ENCODE data around the gene ANKRD42. TPM values are rescaled to one million over a fixed set of nuclear protein-coding genes. Genes with fewer than 3 reads are reported as not detected.

ANKRD42 gene
- total and polyA plus RNA-seq, 2 of the 8 experiments (the other 6 are each of a cell fraction or from before 2014, with no cell fraction given), result 2.0 to 5.5 TPM

DNA sequence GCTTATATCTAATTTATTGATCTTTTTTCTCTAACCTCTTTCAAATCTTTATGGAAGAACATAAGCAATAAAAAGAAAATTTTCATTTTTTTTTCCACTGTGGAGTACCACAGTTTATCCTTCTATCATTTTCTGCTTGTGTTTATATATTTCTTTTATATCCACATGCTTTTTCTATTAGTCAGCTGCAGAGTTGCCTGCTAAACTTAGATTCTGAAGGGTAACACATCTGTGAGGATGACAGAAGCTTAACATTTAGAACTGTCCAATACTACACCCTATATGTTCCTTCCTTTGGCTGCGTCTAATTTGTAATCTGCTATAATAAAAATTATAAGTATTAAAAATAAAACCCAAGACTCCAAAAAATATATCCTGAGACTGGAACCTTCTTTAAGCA, 71.8 kb downstream of the ANKRD42 start:
- Histone ChIP-seq H3K27ac (ENCODE audit: low read depth, low read length) (no peak overlapping the region), H4K91ac (replicated peaks; ENCODE audit: insufficient read length, low read length) (no peak overlapping the region), H3K18ac (ENCODE audit: extremely low read depth, low read length) (no peak overlapping the region), H3K4me2 (ENCODE audit: insufficient read depth in 1 of 2, low read depth in 2 of 2, low read length in 2 of 2) (no peak overlapping the region), H2BK12ac (ENCODE audit: low read depth, low read length) (no peak overlapping the region), H2AK5ac (ENCODE audit: low read depth, low read length) (no peak overlapping the region), H2AFZ (ENCODE audit: low read length) (no peak overlapping the region), H3K23me2 (ENCODE audit: low read depth, low read length) (no peaks in the 10 kb centered on the region), H2BK20ac (ENCODE audit: low read length) (no peak overlapping the region), H3K4ac (replicated peaks; ENCODE audit: insufficient read length, low read depth, low read length) (no peak overlapping the region), H3K56ac (replicated peaks; ENCODE audit: insufficient read length, low read depth, low read length) (no peak overlapping the region), H2BK120ac (replicated peaks; ENCODE audit: low read depth, low read length) (no peak overlapping the region), H3K4me3 (ENCODE audit: extremely low read depth in 1 of 4, insufficient read depth in 2 of 4, low read depth in 3 of 4, low read length in 4 of 4) (no peak overlapping the region), H3K23ac (ENCODE audit: insufficient read length) (no peak overlapping the region), H3K9me3 (ENCODE audit: insufficient read depth in 2 of 2, low read depth in 1 of 2, low read length in 1 of 2) (no peaks in the 10 kb centered on the region), H3K79me2 (ENCODE audit: control insufficient read depth in 1 of 2, insufficient read depth in 2 of 2, low read length in 2 of 2) (no peaks in the 10 kb centered on the region), H4K20me1 (replicated peaks in 1 of 2; ENCODE audit: control insufficient read depth in 1 of 2, insufficient read depth in 2 of 2, low read length in 2 of 2) (no peaks in the 10 kb centered on the region), H3K36me3 (ENCODE audit: control insufficient read depth in 2 of 4, insufficient read depth in 4 of 4, low read length in 3 of 4) (peaks cover 3 to 31% (median 9%) of the 10 kb centered on the region in 4 experiments; a peak in 6 of 8 replicates), H2BK5ac (ENCODE audit: low read depth, low read length) (no peak overlapping the region), H4K8ac (ENCODE audit: extremely low read depth, insufficient read depth, low read length) (no peak overlapping the region), H3K27me3 (replicated peaks in 1 of 4; ENCODE audit: control insufficient read depth in 3 of 4, extremely low read depth in 1 of 4, insufficient read depth in 3 of 4, low read length in 3 of 4) (no peaks in the 10 kb centered on the region), H3K14ac (ENCODE audit: insufficient read length) (no peak overlapping the region), H2BK15ac (ENCODE audit: low read length) (no peak overlapping the region), H3K4me1 (replicated peaks in 1 of 4; ENCODE audit: control insufficient read depth in 3 of 4, insufficient read depth in 4 of 4, low read length in 3 of 4) (no peaks in the 10 kb centered on the region), H4K5ac (ENCODE audit: insufficient read length, low read depth, low read length) (no peak overlapping the region), H3K79me1 (ENCODE audit: low read depth, low read length) (no peaks in the 10 kb centered on the region; the same call in 1 of the 2 replicates), H3K9ac (replicated peaks in 1 of 4; ENCODE audit: extremely low read depth in 1 of 4, low read depth in 3 of 4, low read length in 3 of 4) (no peak overlapping the region)
- FAIRE-seq (no peak), DNase-seq (ENCODE audit: low read depth in 1 of 2, low spot score in 2 of 2) (no peak)
- ChIA-PET CTCF (ENCODE audit: partially characterized antibody) (interaction anchor here (0.7 to 1.2 kb wide), 3 partner anchors 16 to 551 kb away, joined by 3 to 5 read pairs (median 3); no protein-coding TSS in a partner anchor), POLR2A (ENCODE audit: partially characterized antibody) (interaction anchor here (1.8 kb wide), 1 partner anchor 21 kb away, joined by 4 read pairs; the partner anchor contains the start of gene CCDC90B)
- WGBS, 2 experiments (ENCODE audit: extremely low coverage in 1 of 2, insufficient coverage in 1 of 2, insufficient read length in 1 of 2, insufficient replicate concordance in 2 of 2, low coverage in 1 of 2, low lambda C conversion rate in 2 of 2, missing lambda C conversion rate in 1 of 2), result 95% methylated on average over 1 of the region's 1 CpG; no CpG with 5 or more reads in 1 of the 2 experiments
- TF ChIP-seq FOSL1 (IDR thresholded peaks at IDR 0.05; ENCODE audit: insufficient read depth, low read depth, low read length) (no peak), SRF (IDR thresholded peaks at IDR 0.05; ENCODE audit: low read depth, low read length) (no peak), RFX5 (IDR thresholded peaks at IDR 0.05; ENCODE audit: borderline replicate concordance, low read depth, low read length) (no peak), SP4 (IDR thresholded peaks at IDR 0.05; ENCODE audit: low read length) (no peak), USF2 (IDR thresholded peaks at IDR 0.05; ENCODE audit: low read length) (no peak), GABPA (IDR thresholded peaks at IDR 0.05; ENCODE audit: borderline replicate concordance, insufficient read depth, low read length) (no peak), NRF1 (IDR thresholded peaks at IDR 0.05; ENCODE audit: low read depth, low read length) (no peak), JUND (IDR thresholded peaks at IDR 0.05; ENCODE audit: low read length) (no peak), NANOG (IDR thresholded peaks at IDR 0.05; ENCODE audit: insufficient read depth, low read depth, low read length, poor library complexity, severe bottlenecking) (no peak), CTBP2 (IDR thresholded peaks at IDR 0.05; ENCODE audit: borderline replicate concordance, insufficient read depth, insufficient read length, low read length) (no peak), KDM5A (IDR thresholded peaks at IDR 0.05; ENCODE audit: low read length) (no peak), TBP (IDR thresholded peaks at IDR 0.05; ENCODE audit: low read depth, low read length) (no peak), KDM1A (IDR thresholded peaks at IDR 0.05; ENCODE audit: borderline replicate concordance, low read length) (no peak)

Measured in H1 (cell line).